ENCODE measurements around the gene R3HDM2. TPM values are rescaled to one million over a fixed set of nuclear protein-coding genes. Genes with fewer than 3 reads are reported as not detected.
"Not testable (repeated sequence)": the region's sequence is repeated elsewhere in the genome, so short reads cannot be mapped to it uniquely, and the experiment has no call there.

R3HDM2 gene
- total RNA-seq, 4 donors from 2014 or later: 30.3 to 41.5 (median 35.1) TPM

- no peaks in the 10 kb centered on the region for H3K4me1 ChIP-seq
- H3K27me3 ChIP-seq: no peaks in the 10 kb centered on the region
- intact Hi-C loops (cut with DNase I): no loop called here
- no peaks in the 10 kb centered on the region for H3K9me3 ChIP-seq
- no peak for DNase-seq (ENCODE audit: extremely low spot score)
- no peak overlapping the region for H3K4me3 ChIP-seq
- peaks cover 0 to 10% (median 0%) of the 10 kb centered on the region in 4 donors for H3K36me3 ChIP-seq
- TF ChIP-seq, protein P1, sequence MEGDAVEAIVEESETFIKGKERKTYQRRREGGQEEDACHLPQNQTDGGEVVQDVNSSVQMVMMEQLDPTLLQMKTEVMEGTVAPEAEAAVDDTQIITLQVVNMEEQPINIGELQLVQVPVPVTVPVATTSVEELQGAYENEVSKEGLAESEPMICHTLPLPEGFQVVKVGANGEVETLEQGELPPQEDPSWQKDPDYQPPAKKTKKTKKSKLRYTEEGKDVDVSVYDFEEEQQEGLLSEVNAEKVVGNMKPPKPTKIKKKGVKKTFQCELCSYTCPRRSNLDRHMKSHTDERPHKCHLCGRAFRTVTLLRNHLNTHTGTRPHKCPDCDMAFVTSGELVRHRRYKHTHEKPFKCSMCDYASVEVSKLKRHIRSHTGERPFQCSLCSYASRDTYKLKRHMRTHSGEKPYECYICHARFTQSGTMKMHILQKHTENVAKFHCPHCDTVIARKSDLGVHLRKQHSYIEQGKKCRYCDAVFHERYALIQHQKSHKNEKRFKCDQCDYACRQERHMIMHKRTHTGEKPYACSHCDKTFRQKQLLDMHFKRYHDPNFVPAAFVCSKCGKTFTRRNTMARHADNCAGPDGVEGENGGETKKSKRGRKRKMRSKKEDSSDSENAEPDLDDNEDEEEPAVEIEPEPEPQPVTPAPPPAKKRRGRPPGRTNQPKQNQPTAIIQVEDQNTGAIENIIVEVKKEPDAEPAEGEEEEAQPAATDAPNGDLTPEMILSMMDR (IDR thresholded peaks at IDR 0.05): no peak
- TF ChIP-seq POLR2AphosphoS5 (IDR thresholded peaks at IDR 0.05) (no peak), POLR2A (IDR thresholded peaks at IDR 0.05; ENCODE audit: low read depth) (no peak), EP300 (IDR thresholded peaks at IDR 0.05) (no peak)
- 80% methylated on average over 5 of the region's 5 CpGs for WGBS
- no peak overlapping the region for H3K27ac ChIP-seq (replicated peaks in 1 of 4)
Observed at GRCh38 chr12:57401165-57401564, 29.7 kb downstream of the R3HDM2 start.

DNA sequence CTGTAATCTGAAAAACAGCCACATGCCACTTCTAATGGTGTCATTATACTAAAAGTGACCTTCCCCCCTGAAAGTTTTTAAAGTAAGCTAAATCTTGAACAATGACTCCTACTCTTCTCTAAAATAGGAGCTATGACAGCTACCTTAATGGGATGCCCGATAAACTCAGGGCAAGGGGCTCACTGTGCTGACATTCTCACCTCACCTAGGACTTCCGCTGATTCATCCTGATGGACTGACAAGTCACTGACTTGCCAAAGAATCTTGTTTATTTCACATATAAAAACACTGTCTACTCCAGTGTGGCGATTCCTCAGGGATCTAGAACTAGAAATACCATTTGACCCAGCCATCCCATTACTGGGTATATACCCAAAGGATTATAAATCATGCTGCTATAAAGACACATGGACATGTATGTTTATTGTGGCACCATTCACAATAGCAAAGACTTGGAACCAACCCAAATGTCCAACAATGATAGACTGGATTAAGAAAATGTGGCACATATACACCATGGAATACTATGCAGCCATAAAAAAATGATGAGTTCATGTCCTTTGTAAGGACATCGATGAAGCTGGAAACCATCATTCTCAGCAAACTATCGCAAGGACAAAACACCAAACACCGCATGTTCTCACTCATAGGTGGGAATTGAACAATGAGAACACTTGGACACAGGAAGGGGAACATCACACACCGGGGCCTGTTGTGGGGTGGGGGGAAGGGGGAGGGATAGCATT is 31.0 kb downstream of the R3HDM2 start:
- H3K4me1 ChIP-seq; H3K27ac ChIP-seq (replicated peaks in 1 of 4); DNase-seq (ENCODE audit: extremely low spot score); H3K4me3 ChIP-seq; H3K9me3 ChIP-seq; intact Hi-C loops (cut with DNase I); H3K27me3 ChIP-seq: not testable (repeated sequence)
- peaks cover 0 to 22% (median 9%) of the 10 kb centered on the region in 4 donors for H3K36me3 ChIP-seq
- WGBS: 90% methylated on average over 7 of the region's 7 CpGs

- Histone ChIP-seq H3K9me3 (no peaks in the 10 kb centered on the region), H3K27ac (replicated peaks in 1 of 4) (no peak overlapping the region), H3K4me3 (no peak overlapping the region), H3K27me3 (no peaks in the 10 kb centered on the region), H3K36me3 (peaks cover 7 to 34% (median 26%) of the 10 kb centered on the region in 4 donors), H3K4me1 (no peaks in the 10 kb centered on the region)
- 85% methylated on average over 2 of the region's 2 CpGs for WGBS
- intact Hi-C loops (cut with DNase I): no loop called here
- DNase-seq (ENCODE audit: extremely low spot score): no peak
- TF ChIP-seq POLR2A (IDR thresholded peaks at IDR 0.05; ENCODE audit: low read depth) (no peak), EP300 (IDR thresholded peaks at IDR 0.05) (no peak), POLR2AphosphoS5 (IDR thresholded peaks at IDR 0.05) (no peak)
- TF ChIP-seq, protein P1 (IDR thresholded peaks at IDR 0.05): no peak
Observed at GRCh38 chr12:57397441-57397840, 33.4 kb downstream of the R3HDM2 start.

GRCh38 chr12:57395121-57395520 is 35.7 kb downstream of the R3HDM2 start:
- intact Hi-C loops (cut with DNase I): no loop called here
- H3K27me3 ChIP-seq: no peaks in the 10 kb centered on the region
- peaks cover 12 to 44% (median 30%) of the 10 kb centered on the region in 4 donors for H3K36me3 ChIP-seq
- H3K27ac ChIP-seq (replicated peaks in 1 of 4): no peak overlapping the region
- WGBS: 94% methylated on average over 18 of the region's 18 CpGs
- H3K9me3 ChIP-seq: no peaks in the 10 kb centered on the region
- peaks cover under 1 to 5% (median 3%) of the 10 kb centered on the region in 4 donors for H3K4me1 ChIP-seq
- no peak for TF ChIP-seq EP300 (IDR thresholded peaks at IDR 0.05)
- TF ChIP-seq POLR2A (IDR thresholded peaks at IDR 0.05; ENCODE audit: low read depth): no peak
- TF ChIP-seq, protein P1 (IDR thresholded peaks at IDR 0.05): no peak
- TF ChIP-seq POLR2AphosphoS5 (IDR thresholded peaks at IDR 0.05): no peak
- no peak overlapping the region for H3K4me3 ChIP-seq
- DNase-seq (ENCODE audit: extremely low spot score): no peak

- DNase-seq (ENCODE audit: extremely low spot score): no peak
- Histone ChIP-seq H3K4me1 (peaks cover 8 to 15% (median 9%) of the 10 kb centered on the region in 4 donors), H3K27me3 (no peaks in the 10 kb centered on the region), H3K9me3 (no peaks in the 10 kb centered on the region), H3K4me3 (no peak overlapping the region), H3K36me3 (peaks cover 12 to 50% (median 27%) of the 10 kb centered on the region in 4 donors), H3K27ac (replicated peaks in 1 of 4) (no peak overlapping the region)
- TF ChIP-seq EP300 (IDR thresholded peaks at IDR 0.05): no peak
- TF ChIP-seq POLR2AphosphoS5 (IDR thresholded peaks at IDR 0.05): no peak
- TF ChIP-seq, protein P1 (IDR thresholded peaks at IDR 0.05): no peak
- TF ChIP-seq POLR2A (IDR thresholded peaks at IDR 0.05; ENCODE audit: low read depth): no peak
- intact Hi-C loops (cut with DNase I): no loop called here
- 93% methylated on average over 2 of the region's 2 CpGs for WGBS
Observed at GRCh38 chr12:57390174-57390573, 40.7 kb downstream of the R3HDM2 start.

All from esophagus muscularis mucosa (tissue), 4 donors.